RWPE2 (cell line): Measurements from ENCODE around the gene CTNND2.

Experiments
- ATAC-seq: fragments of 200-7000 bp; cut with Tn5 transposase; 3 replicates; pipeline ENCODE4 v1.9.1; 2021; ENCODE audit warnings: low read depth
- DNase-seq: peaks from one replicate; pipeline ENCODE4 v3.0.0-alpha.2; 2020; ENCODE audit warnings: low spot score
- H3K27ac ChIP-seq: fragments of 450-650 bp; 2 replicates; pipeline ENCODE4 v1.5.1; 2017; ENCODE audit warnings: mild to moderate bottlenecking; ENCODE audit not compliant: poor library complexity, severe bottlenecking
- H3K27me3 ChIP-seq: fragments of 250-450 bp; sonication (Bioruptor Pico); 2 replicates; pipeline ENCODE4 v1.5.1; 2021; ENCODE audit warnings: mild to moderate bottlenecking, moderate library complexity; ENCODE audit not compliant: insufficient read depth, poor library complexity, severe bottlenecking
- H3K36me3 ChIP-seq: fragments of 250-450 bp; sonication (Bioruptor Pico); 2 replicates; pipeline ENCODE4 v1.5.1; 2020; ENCODE audit warnings: low read depth, mild to moderate bottlenecking, moderate library complexity
- H3K4me1 ChIP-seq: fragments of 250-450 bp; sonication (Bioruptor Pico); 2 replicates; pipeline ENCODE4 v1.5.1; 2021; ENCODE audit warnings: mild to moderate bottlenecking, moderate library complexity; ENCODE audit not compliant: insufficient read depth, poor library complexity, severe bottlenecking
- H3K4me3 ChIP-seq: fragments of 250-450 bp; sonication (Bioruptor Pico); 2 replicates; pipeline ENCODE4 v1.5.1; 2021; ENCODE audit warnings: mild to moderate bottlenecking, moderate library complexity; ENCODE audit not compliant: severe bottlenecking
- H3K9me3 ChIP-seq: fragments of 250-450 bp; sonication (Bioruptor Pico); 2 replicates; pipeline ENCODE4 v1.5.1; 2021; ENCODE audit warnings: mild to moderate bottlenecking, moderate library complexity; ENCODE audit not compliant: severe bottlenecking
- CTCF ChIP-seq: fragments of 450-650 bp; IDR thresholded peaks from one replicate; pipeline ENCODE4 v1.5.1; 2017; ENCODE audit warnings: mild to moderate bottlenecking, moderate library complexity; ENCODE audit not compliant: poor library complexity, severe bottlenecking

The CTNND2 gene

GRCh38 chr5:11906497-11906896 lies 2.3 kb upstream of the CTNND2 start:
- peaks cover 90% of the 10 kb centered on the region for H3K27me3 ChIP-seq
- ATAC-seq (no peak), DNase-seq (no peak)
- no peaks in the 10 kb centered on the region for H3K4me1 ChIP-seq
- peak; percentile 17 for TF ChIP-seq CTCF
- no peaks in the 10 kb centered on the region for H3K9me3 ChIP-seq
- no peak overlapping the region for H3K27ac ChIP-seq
- H3K4me3 ChIP-seq = no peak overlapping the region
- no peaks in the 10 kb centered on the region for H3K36me3 ChIP-seq

- H3K4me3 ChIP-seq = no peak overlapping the region
- peaks cover 94% of the 10 kb centered on the region for H3K27me3 ChIP-seq
Observed at GRCh38 chr5:11905206-11905605, 960 bp upstream of the CTNND2 start.

GRCh38 chr5:11903614-11904264 lies 507 bp downstream of the CTNND2 start:
- peak; percentile 35 for TF ChIP-seq CTCF
- Histone ChIP-seq H3K27me3 (peaks cover 85% of the 10 kb centered on the region), H3K4me3 (peak overlapping the region; percentile 38), H3K36me3 (no peaks in the 10 kb centered on the region), H3K9me3 (no peaks in the 10 kb centered on the region), H3K4me1 (no peaks in the 10 kb centered on the region), H3K27ac (no peak overlapping the region)
- DNase-seq (peak; percentile 61), ATAC-seq (peak; percentile 52)

More at GRCh38 chr5:11905206-11905605, 960 bp upstream of the CTNND2 start:
- ATAC-seq = no peak
- no peaks in the 10 kb centered on the region for H3K4me1 ChIP-seq
- no peaks in the 10 kb centered on the region for H3K9me3 ChIP-seq
- TF ChIP-seq CTCF = no peak
- no peak for DNase-seq
- no peaks in the 10 kb centered on the region for H3K36me3 ChIP-seq
- H3K27ac ChIP-seq = no peak overlapping the region

GRCh38 chr5:11903121-11903613 lies 1.1 kb downstream of the CTNND2 start:
- ATAC-seq (peak; percentile 5; the same call in 1 of the 3 replicates), DNase-seq (no peak)
- no peaks in the 10 kb centered on the region for H3K4me1 ChIP-seq
- H3K27ac ChIP-seq = no peak overlapping the region
- H3K4me3 ChIP-seq = peak overlapping the region; percentile 38
- H3K36me3 ChIP-seq = no peaks in the 10 kb centered on the region
- TF ChIP-seq CTCF = no peak
- peaks cover 79% of the 10 kb centered on the region for H3K27me3 ChIP-seq
- no peaks in the 10 kb centered on the region for H3K9me3 ChIP-seq

GRCh38 chr5:11902201-11902619 lies 2.0 kb downstream of the CTNND2 start:
- TF ChIP-seq CTCF = no peak
- ATAC-seq (no peak), DNase-seq (no peak)
- H3K36me3 ChIP-seq = no peaks in the 10 kb centered on the region
- peaks cover 70% of the 10 kb centered on the region for H3K27me3 ChIP-seq
- H3K4me3 ChIP-seq = no peak overlapping the region
- H3K9me3 ChIP-seq = peaks cover 3% of the 10 kb centered on the region
- no peaks in the 10 kb centered on the region for H3K4me1 ChIP-seq
- H3K27ac ChIP-seq = no peak overlapping the region
